HepG2 (cell line): ENCODE data around the gene NAA15. TPM values are rescaled to one million over a fixed set of nuclear protein-coding genes. Genes with fewer than 3 reads are reported as not detected.

Experiments
- AKAP8 ChIP-seq: sonication (generic); formaldehyde crosslinking; IDR thresholded peaks from 2 replicates; pipeline ENCODE4 v1.5.1; 2020; ENCODE audit warnings: mild to moderate bottlenecking, missing genetic modification reagents
- ELF3 ChIP-seq: IDR thresholded peaks from 2 replicates; pipeline ENCODE4 v1.6.1; 2016; ENCODE audit warnings: missing genetic modification reagents, missing compliant biosample characterization
- JUN ChIP-seq: sonication (generic); formaldehyde crosslinking; IDR thresholded peaks from 2 replicates; pipeline ENCODE4 v1.4.0; 2020; ENCODE audit warnings: mild to moderate bottlenecking, missing genetic modification reagents
- LCORL ChIP-seq, 2 experiments: fragments of 450-650 bp in 1 of 2; sonication (generic) in 1 of 2; formaldehyde crosslinking in 1 of 2; IDR thresholded peaks; 2 replicates each; pipeline versions ENCODE4 v1.5.0 to v1.6.1; 2017 to 2020; ENCODE audit warnings: antibody characterized with exemption in 1 of 2, missing genetic modification reagents in 1 of 2
- ZKSCAN1 ChIP-seq: fragments of 150-350 bp; IDR thresholded peaks from 2 replicates; pipeline ENCODE4 v1.6.1; 2014; ENCODE audit warnings: low read length
- ZNF574 ChIP-seq: sonication (generic); formaldehyde crosslinking; IDR thresholded peaks from 2 replicates; pipeline ENCODE4 v1.4.0; 2020; ENCODE audit warnings: missing genetic modification reagents
- ZNF724P ChIP-seq: sonication (generic); formaldehyde crosslinking; IDR thresholded peaks from 2 replicates; pipeline ENCODE4 v1.8.0; 2022; ENCODE audit warnings: missing genetic modification reagents, borderline replicate concordance
- polyA plus RNA-seq, 8 experiments: library from polyadenylated mRNA; depleted of rRNA in 3 of 8; stranded (reverse) in 7 of 8; unstranded in 1 of 8; fragments of >200 nt; fragmentation: Illumina TruSeq in 4 of 8; extraction: Trizol in 4 of 8; gene quantifications; 2 replicates each; pipeline versions ENCODE4 v1.2.1 to v1.2.3, GENCODE V29; 2011 to 2016; ENCODE audit warnings: low read depth in 4 of 8, missing spikeins in 1 of 8, mixed read lengths in 1 of 8; ENCODE audit not compliant: insufficient read depth in 1 of 8
- total RNA-seq, 5 experiments: library from RNA; depleted of rRNA; stranded (reverse); fragments of >200 nt; fragmentation: Illumina TruSeq; extraction: Trizol; gene quantifications; 2 replicates each; pipeline ENCODE4 v1.2.3, GENCODE V29; 2016; ENCODE audit warnings: low read depth in 1 of 5
- TF ChIP-seq, protein P1 (sequence below): sonication (generic); formaldehyde crosslinking; IDR thresholded peaks from 2 replicates; pipeline ENCODE4 v1.4.0; 2020; ENCODE audit warnings: missing genetic modification reagents
- TF ChIP-seq, protein P2 (sequence below): sonication (generic); formaldehyde crosslinking; IDR thresholded peaks from 2 replicates; pipeline ENCODE4 v1.5.0; 2020; ENCODE audit warnings: mild to moderate bottlenecking, missing genetic modification reagents, borderline replicate concordance

NAA15 gene
- total and polyA plus RNA-seq, 2 of the 13 experiments (the other 11 are each of a cell fraction or from before 2014, with no cell fraction given) = 6.2 to 50.2 TPM

DNA sequence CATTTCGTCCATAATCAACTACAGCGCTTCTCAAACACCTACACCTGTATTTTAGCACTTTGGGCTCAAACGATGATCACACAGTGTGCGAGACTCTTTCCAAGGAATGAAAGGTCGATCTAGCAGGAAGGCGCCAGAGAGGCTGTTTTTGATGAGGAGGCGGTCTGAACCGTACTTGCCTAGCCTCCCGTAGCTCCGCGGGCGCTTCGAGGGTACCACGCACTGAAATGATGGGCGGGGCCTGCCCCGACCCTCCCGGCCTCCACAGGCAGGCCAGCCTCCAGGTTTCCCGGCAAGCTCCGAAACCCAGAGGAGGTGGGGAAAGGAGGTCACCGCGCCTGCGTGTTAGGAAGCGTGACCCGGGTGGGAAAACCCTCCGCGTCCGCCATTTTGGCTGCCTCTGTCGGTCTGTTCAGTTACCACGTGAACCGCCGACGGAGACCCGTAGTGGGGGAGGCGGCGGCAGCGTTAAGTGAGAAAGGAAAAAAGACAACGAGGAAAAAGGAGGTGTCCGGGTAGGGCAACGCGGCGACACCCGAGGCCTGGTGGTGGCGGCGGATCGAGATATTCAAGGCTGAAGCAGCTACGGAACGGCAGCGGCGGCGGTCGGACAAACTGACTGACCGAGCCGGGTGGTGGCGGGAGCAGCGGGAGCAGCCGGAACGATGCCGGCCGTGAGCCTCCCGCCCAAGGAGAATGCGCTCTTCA, at the start of gene NAA15 (continued):
- TF ChIP-seq ZNF574 (CRISPR knock-in tag) = peak; percentile 92
- TF ChIP-seq ELF3 (CRISPR knock-in tag) = peak; percentile 84
- TF ChIP-seq LCORL (IDR thresholded peaks at IDR 0.05) = no peak
- peak; percentile 65; the same call in 1 of the 2 replicates for TF ChIP-seq LCORL (CRISPR knock-in tag; IDR thresholded peaks at IDR 0.05)
- TF ChIP-seq JUN (CRISPR knock-in tag) = no peak
- no peak for TF ChIP-seq ZNF724P (CRISPR knock-in tag)
- TF ChIP-seq, protein P1, sequence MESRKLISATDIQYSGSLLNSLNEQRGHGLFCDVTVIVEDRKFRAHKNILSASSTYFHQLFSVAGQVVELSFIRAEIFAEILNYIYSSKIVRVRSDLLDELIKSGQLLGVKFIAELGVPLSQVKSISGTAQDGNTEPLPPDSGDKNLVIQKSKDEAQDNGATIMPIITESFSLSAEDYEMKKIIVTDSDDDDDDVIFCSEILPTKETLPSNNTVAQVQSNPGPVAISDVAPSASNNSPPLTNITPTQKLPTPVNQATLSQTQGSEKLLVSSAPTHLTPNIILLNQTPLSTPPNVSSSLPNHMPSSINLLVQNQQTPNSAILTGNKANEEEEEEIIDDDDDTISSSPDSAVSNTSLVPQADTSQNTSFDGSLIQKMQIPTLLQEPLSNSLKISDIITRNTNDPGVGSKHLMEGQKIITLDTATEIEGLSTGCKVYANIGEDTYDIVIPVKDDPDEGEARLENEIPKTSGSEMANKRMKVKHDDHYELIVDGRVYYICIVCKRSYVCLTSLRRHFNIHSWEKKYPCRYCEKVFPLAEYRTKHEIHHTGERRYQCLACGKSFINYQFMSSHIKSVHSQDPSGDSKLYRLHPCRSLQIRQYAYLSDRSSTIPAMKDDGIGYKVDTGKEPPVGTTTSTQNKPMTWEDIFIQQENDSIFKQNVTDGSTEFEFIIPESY (CRISPR knock-in tag) = peak; percentile 11; the same call in 1 of the 2 replicates
- TF ChIP-seq, protein P2, sequence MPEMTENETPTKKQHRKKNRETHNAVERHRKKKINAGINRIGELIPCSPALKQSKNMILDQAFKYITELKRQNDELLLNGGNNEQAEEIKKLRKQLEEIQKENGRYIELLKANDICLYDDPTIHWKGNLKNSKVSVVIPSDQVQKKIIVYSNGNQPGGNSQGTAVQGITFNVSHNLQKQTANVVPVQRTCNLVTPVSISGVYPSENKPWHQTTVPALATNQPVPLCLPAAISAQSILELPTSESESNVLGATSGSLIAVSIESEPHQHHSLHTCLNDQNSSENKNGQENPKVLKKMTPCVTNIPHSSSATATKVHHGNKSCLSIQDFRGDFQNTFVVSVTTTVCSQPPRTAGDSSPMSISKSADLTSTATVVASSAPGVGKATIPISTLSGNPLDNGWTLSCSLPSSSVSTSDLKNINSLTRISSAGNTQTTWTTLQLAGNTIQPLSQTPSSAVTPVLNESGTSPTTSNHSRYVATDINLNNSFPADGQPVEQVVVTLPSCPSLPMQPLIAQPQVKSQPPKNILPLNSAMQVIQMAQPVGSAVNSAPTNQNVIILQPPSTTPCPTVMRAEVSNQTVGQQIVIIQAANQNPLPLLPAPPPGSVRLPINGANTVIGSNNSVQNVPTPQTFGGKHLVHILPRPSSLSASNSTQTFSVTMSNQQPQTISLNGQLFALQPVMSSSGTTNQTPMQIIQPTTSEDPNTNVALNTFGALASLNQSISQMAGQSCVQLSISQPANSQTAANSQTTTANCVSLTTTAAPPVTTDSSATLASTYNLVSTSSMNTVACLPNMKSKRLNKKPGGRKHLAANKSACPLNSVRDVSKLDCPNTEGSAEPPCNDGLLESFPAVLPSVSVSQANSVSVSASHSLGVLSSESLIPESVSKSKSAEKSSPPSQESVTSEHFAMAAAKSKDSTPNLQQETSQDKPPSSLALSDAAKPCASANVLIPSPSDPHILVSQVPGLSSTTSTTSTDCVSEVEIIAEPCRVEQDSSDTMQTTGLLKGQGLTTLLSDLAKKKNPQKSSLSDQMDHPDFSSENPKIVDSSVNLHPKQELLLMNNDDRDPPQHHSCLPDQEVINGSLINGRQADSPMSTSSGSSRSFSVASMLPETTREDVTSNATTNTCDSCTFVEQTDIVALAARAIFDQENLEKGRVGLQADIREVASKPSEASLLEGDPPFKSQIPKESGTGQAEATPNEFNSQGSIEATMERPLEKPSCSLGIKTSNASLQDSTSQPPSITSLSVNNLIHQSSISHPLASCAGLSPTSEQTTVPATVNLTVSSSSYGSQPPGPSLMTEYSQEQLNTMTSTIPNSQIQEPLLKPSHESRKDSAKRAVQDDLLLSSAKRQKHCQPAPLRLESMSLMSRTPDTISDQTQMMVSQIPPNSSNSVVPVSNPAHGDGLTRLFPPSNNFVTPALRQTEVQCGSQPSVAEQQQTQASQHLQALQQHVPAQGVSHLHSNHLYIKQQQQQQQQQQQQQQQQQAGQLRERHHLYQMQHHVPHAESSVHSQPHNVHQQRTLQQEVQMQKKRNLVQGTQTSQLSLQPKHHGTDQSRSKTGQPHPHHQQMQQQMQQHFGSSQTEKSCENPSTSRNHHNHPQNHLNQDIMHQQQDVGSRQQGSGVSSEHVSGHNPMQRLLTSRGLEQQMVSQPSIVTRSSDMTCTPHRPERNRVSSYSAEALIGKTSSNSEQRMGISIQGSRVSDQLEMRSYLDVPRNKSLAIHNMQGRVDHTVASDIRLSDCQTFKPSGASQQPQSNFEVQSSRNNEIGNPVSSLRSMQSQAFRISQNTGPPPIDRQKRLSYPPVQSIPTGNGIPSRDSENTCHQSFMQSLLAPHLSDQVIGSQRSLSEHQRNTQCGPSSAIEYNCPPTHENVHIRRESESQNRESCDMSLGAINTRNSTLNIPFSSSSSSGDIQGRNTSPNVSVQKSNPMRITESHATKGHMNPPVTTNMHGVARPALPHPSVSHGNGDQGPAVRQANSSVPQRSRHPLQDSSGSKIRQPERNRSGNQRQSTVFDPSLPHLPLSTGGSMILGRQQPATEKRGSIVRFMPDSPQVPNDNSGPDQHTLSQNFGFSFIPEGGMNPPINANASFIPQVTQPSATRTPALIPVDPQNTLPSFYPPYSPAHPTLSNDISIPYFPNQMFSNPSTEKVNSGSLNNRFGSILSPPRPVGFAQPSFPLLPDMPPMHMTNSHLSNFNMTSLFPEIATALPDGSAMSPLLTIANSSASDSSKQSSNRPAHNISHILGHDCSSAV (CRISPR knock-in tag) = no peak
- no peak for TF ChIP-seq AKAP8
- no peak for TF ChIP-seq ZKSCAN1
